GM18502 (cell line): ENCODE data around the gene RAPSN.
"Not testable (repeated sequence)": the region's sequence is repeated elsewhere in the genome, so short reads cannot be mapped to it uniquely, and the experiment has no call there.

Experiments used
- ATAC-seq: cut with Tn5 transposase; IDR thresholded peaks from one replicate; pipeline ENCODE4 v1.9.1; 2021; ENCODE audit warnings: mild to moderate bottlenecking; ENCODE audit not compliant: unreplicated experiment, poor library complexity

Gene RAPSN

DNA sequence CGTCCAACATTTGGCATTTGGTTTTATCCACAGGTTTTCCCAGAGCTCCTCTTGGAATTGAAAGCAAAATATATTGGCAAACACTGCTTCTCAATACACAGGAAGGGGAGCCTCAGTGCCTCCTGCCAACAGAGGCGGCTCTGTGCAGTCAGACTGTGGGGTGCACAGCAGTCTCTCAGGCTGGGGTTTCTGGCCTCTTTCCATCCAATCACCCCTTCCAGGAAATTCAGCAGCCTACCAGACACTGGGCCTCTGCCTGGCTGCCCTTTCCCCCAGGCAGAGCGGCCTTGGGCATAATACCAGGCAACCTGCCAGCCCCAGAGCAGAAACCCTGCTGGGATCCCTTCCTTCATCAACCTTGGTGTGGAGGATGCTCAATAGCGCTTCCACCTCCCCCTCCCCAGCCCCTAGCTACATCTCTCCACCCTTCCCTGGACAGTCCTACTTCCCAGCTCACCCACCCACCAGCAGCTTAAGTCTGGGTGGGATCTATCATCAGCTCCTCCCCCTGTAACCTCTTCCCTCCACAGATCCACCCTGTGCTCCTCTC lies 17.8 kb upstream of the RAPSN start:
- ATAC-seq, result no peak

- no peak for ATAC-seq
These were observed 17.3 kb upstream of the RAPSN start for GRCh38 chr11:47466201-47466600.

- ATAC-seq, result no peak
These were observed 15.5 kb upstream of the RAPSN start for GRCh38 chr11:47464483-47464882.

- no peak for ATAC-seq
These were observed 12.9 kb upstream of the RAPSN start for GRCh38 chr11:47461876-47462275.

DNA sequence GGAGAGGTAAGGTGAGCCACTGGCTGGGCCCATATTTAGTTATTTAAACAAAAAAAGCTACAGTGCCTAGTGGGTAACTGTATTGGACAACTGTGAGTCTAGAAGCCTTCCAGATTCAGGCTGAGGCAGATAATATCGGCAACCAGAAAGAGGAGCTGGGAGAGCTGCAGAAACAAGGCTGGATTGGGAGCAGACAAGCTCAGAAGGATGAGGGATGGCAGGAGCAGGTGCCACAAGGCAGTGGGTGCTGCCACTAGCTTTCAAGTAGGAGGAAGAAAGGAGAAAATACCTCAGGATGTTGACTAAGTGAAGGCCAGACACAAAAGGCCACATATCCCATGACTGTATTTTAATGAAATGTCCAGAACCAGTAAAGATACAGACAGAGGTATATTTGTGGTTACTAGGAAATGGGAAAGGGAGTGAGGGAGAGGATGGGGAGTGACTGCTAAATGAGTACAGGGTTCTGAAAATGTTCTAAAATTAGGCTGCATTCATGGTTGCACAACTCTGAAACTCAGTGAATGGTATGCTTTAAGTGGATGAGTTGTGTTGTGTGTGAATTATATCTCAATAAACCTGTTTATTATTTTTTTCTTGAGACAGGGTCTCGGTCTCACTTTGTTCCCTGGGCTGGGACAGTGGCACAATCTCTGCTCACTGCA lies 11.8 kb upstream of the RAPSN start:
- no peak for ATAC-seq

DNA sequence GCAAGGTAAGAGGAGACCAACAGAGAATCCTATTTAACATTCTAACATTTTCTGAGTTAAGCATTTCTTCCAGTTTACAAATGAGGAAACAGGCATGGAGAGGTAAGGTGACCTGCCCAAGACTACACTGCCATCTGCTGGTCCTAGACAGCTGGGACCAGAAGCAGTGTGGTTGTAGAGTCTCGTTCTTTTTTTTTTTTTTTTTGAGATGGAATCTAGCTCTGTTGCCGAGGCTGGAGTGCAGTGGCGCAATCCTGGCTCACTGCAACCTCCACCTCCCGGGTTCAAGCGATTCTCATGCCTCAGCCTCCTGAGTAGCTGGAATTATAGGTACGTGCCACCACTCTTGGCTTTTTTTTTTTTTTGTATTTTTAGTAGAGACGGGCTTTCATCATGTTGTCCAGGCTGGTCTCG lies 5.3 kb upstream of the RAPSN start:
- not testable (repeated sequence) for ATAC-seq

GRCh38 chr11:47453365-47453764 lies 4.4 kb upstream of the RAPSN start:
- no peak for ATAC-seq

DNA sequence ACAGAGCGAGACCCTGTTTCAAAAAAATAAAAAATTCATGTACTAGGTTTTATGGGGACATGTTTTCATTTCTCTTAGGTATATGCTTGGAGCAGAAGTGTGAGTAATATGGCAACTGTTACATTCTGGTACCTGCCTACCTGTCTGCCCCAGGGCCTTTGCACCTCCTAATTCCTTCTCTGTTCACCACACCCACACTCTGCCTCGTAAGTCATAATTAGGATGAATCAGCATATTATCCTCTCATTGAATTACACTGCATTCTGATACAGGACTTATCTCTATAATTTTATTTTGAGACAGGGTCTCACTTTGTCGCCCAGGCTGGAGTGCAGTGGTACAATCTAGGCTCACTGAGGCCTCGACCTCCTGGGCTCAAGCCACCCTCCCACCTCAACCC lies 3.1 kb upstream of the RAPSN start:
- ATAC-seq, result no peak

- no peak for ATAC-seq
These were observed 2.5 kb upstream of the RAPSN start for GRCh38 chr11:47451436-47451835.

DNA sequence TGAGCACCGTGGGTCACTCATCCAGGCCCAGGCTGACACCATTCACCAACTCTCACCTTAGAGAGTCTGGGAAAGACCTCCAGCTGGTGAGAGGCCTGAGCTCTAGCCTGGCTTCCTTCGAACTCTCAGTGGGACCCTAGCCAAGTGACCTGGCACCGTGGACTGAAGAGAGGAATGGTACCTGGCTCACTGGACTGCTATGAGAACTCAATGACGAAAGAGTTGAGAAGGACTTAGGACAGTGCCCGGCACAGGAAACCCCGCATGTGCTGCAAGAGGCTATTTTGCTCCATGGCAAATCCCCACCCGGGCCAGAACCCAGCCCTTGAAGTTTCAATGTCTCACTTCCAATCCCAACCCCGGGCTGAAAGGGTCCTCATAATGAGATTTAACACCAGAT lies 605 bp upstream of the RAPSN start:
- no peak for ATAC-seq

- no peak for ATAC-seq
These were observed 1.0 kb downstream of the RAPSN start for GRCh38 chr11:47447906-47448305.

DNA sequence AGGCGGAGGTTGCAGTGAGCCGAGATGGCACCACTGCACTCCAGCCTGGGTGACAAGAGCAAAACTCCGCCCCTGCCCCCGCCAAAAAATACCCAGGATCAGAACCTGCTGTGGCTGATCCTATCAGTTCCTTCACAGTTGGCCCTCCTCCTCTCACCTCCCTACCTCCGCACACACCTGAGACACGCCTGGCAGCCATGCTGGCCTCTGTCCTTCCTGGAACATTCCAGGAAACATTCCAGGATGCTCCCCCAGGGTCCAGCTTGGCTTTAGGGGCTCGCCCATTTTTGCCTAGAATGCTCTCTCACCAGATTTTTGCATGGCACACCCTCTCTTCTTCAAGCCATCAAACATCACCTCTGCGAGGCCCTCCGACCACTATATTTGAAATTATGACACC lies 2.1 kb downstream of the RAPSN start:
- no peak for ATAC-seq

GRCh38 chr11:47445840-47446239 lies 3.1 kb downstream of the RAPSN start:
- ATAC-seq, result no peak

- no peak for ATAC-seq
These were observed 5.1 kb downstream of the RAPSN start for GRCh38 chr11:47443817-47444216.

DNA sequence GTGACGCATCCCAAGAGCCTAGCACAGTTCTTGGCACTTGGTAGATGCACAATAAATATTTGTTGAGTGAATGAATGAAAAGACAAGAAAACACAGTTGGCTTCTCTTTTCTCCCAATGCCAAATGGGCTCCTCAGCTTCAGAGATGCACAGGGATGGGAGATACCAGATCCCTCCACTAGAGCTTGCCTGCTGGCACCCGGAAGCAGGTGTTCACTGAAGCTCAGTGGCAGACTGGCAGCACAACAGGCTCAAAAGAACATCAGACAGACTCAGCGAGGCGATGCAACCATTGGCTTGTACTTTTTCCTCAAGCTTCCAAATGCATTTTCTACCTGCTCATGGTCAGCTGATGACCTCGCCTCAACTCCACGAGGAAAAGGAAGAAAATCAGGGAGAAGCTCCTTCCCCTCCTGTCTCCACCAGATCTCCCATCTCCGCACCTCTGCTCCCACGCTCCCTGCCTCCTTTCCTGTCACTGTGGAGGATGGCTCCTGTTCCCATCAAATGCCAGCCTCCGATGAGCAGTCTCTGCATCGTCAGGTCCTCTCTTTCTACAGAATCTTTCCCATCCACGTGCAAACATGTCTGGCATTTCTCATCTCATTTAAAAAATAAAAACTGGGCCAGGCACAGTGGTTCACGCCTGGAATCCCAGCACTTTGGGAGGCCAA lies 5.8 kb downstream of the RAPSN start:
- no peak for ATAC-seq

GRCh38 chr11:47442514-47442913 lies 6.4 kb downstream of the RAPSN start:
- no peak for ATAC-seq

DNA sequence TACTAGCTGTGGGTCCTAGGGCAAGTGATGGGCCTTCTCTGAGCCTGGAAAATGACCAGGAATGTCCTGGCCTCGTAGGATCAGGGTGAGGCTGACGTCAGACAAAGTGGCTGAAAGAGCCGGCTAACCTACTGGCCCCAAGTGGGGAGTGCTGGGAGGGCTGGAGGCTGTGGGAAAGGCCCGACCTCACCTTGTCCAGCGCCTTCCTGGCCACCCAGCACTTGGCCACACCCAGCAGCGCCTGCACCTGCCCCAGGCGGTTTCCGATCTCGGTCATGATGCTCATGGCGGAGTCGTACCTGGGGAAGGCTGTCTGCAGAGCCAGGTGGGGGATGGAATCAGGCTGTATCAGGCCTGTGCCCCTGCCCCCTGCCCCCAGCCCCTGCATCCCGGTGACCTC lies 7.5 kb downstream of the RAPSN start:
- no peak for ATAC-seq

GRCh38 chr11:47440054-47440476 lies 8.9 kb downstream of the RAPSN start:
- ATAC-seq, result no peak

GRCh38 chr11:47438721-47439120 lies 10.2 kb downstream of the RAPSN start:
- ATAC-seq, result no peak

DNA sequence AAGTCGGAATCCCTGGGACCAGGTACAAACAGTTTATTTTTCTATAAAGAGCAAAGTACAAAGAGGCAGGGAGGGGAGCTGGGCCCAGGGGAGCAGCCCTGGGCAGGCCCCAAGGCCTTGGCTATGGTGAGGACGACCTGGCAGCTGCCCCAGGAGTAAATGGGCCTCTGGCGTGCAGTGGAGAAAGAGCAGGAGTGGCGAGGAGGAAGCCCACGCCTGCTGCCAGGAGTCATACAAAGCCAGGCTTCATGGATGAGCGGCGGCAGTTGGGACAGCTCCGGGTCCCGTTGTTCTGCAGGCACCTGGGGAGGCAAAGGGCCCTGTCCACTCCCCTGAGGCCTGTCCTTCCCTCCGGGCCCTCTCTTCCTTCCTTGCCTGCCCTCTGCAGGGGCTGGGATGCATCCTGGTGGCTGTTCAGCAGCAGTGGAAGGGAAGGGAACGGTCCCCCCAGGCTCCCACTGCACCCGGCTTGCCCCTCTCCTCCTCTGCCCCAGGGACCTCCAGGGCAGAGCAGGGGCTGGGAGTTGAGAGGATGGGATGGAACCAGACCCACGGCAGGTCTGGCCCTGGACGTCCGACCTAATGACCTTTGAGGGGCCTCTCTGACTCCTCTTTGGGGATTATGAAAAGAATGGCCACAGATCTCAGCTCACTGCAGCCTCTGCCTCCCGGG lies 11.1 kb downstream of the RAPSN start:
- no peak for ATAC-seq

DNA sequence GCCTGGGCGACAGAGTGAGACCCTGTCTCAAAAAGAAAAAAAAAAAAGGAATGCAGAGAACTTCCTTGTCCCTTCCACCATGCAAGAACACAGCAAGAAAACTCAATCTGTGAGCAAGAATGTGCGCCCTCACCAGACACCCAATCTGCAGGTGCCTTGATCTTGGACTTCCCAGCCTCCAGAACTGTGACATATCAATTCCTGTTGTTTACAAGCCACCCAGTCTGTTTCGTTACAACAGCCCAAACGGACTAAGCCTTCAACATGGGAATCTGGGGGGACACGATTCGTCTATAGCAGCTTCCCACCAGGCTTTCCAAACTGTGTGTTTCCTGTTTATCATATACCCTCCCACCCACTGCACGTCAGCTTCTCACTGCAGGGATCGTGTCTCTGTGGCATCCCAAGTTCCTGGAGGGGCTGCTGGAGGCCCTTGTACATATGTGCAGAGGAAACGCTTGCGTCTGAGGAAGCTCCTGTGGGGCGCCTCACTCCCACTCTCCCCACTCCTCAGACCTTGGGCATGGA lies 11.7 kb downstream of the RAPSN start:
- no peak for ATAC-seq
